Panc1 (cell line): Measurements from ENCODE around the gene PLEKHA7. TPM values are rescaled to one million over a fixed set of nuclear protein-coding genes. Genes with fewer than 3 reads are reported as not detected.

Experiments used
- ATAC-seq: fragments of 200-7000 bp; cut with Tn5 transposase; 2 replicates; pipeline ENCODE4 v1.9.1; 2020; ENCODE audit warnings: mild to moderate bottlenecking, moderate library complexity
- BruUV-seq: library from RNA; stranded (reverse); fragments of 400-500 nt; replicated peaks from 2 replicates; lab custom pipeline; 2021; lab: Mats Ljungman, UMichigan
- CTCF ChIA-PET: fragments of 300-600 bp; sonication (Branson Sonifier 250); formaldehyde crosslinking; loops from one replicate; lab custom pipeline; 2022; ENCODE audit warnings: antibody characterized with exemption; lab: Charles Lee
- POLR2A ChIA-PET: fragments of 300-600 bp; sonication (Branson Sonifier 250); formaldehyde crosslinking; loops from one replicate; lab custom pipeline; 2022; ENCODE audit warnings: antibody characterized with exemption; lab: Charles Lee
- DNase-seq: peaks from one replicate; pipeline ENCODE4 v3.0.0-alpha.2; 2010; ENCODE audit warnings: low read depth, low spot score
- H3K27ac ChIP-seq: 2 replicates; pipeline ENCODE4 v1.5.1; 2011; ENCODE audit warnings: mild to moderate bottlenecking, low read length, inconsistent platforms
- H3K27me3 ChIP-seq: fragments of 200-500 bp; sonication (Bioruptor generic); 2 replicates; pipeline ENCODE4 v1.6.0; 2014; ENCODE audit warnings: low read length, inconsistent platforms; ENCODE audit not compliant: control insufficient read depth, insufficient read depth
- H3K36me3 ChIP-seq: fragments of 200-500 bp; sonication (Bioruptor generic); 2 replicates; pipeline ENCODE4 v1.5.1; 2014; ENCODE audit warnings: inconsistent platforms, mild to moderate bottlenecking, low read length, moderate library complexity; ENCODE audit not compliant: control insufficient read depth, insufficient read depth
- H3K4me1 ChIP-seq: 2 replicates; pipeline ENCODE4 v1.5.1; 2011; ENCODE audit warnings: inconsistent platforms, mild to moderate bottlenecking, low read length, moderate library complexity; ENCODE audit not compliant: control insufficient read depth, insufficient read depth
- H3K4me3 ChIP-seq, 2 experiments: 2 replicates each; pipeline ENCODE4 v1.5.1; 2011 to 2012; ENCODE audit warnings: low read depth in 2 of 2, low read length in 2 of 2, mild to moderate bottlenecking in 2 of 2, inconsistent platforms in 1 of 2, moderate library complexity in 1 of 2
- H3K9me3 ChIP-seq: fragments of 200-500 bp; sonication (Bioruptor generic); 2 replicates; pipeline ENCODE4 v1.5.1; 2014; ENCODE audit warnings: low read depth, mild to moderate bottlenecking, inconsistent platforms, low read length, moderate library complexity; ENCODE audit not compliant: control insufficient read depth, insufficient read depth
- POLR2AphosphoS5 ChIP-seq: IDR thresholded peaks from 2 replicates; pipeline ENCODE4 v1.6.1; 2012; ENCODE audit warnings: mild to moderate bottlenecking, low read depth, low read length, moderate library complexity
- REST ChIP-seq, 2 experiments: IDR thresholded peaks; 2 replicates each; pipeline ENCODE4 v1.6.1; 2011 to 2012; ENCODE audit warnings: low read depth in 2 of 2, control low read depth in 1 of 2, low read length in 1 of 2, mild to moderate bottlenecking in 1 of 2, moderate library complexity in 1 of 2; ENCODE audit not compliant: insufficient read depth in 1 of 2
- SIN3A ChIP-seq: IDR thresholded peaks from 2 replicates; pipeline ENCODE4 v1.6.1; 2012; ENCODE audit warnings: low read depth, mild to moderate bottlenecking, low read length, moderate library complexity, borderline replicate concordance; ENCODE audit not compliant: insufficient read depth
- TCF7L2 ChIP-seq: IDR thresholded peaks from 2 replicates; pipeline ENCODE4 v1.6.1; 2011; ENCODE audit warnings: mild to moderate bottlenecking, low read depth, low read length, inconsistent platforms
- in situ Hi-C: cut with HindIII; loops from 2 replicates; pipeline ENCODE4 v1.10.0; 2016; ENCODE audit warnings: low sequenced_read_pairs, low pct_unique_long_range_greater_than_20kb
- intact Hi-C: fragments of 100-400 bp; cut with micrococcal nuclease; formaldehyde crosslinking; loops from one replicate; pipeline ENCODE4 v1.10.0; 2022; ENCODE audit not compliant: unreplicated experiment
- total RNA-seq: library from RNA; stranded (reverse); gene quantifications from one replicate; pipeline ENCODE4 v1.2.1, GENCODE V29; 2021; ENCODE audit not compliant: unreplicated experiment
- TF ChIP-seq, protein P1 (sequence below): fragments of 450-650 bp; IDR thresholded peaks from 2 replicates; pipeline ENCODE4 v1.5.1; 2017; ENCODE audit warnings: mild to moderate bottlenecking

Gene PLEKHA7
- total RNA-seq, 1 experiment from 2014 or later, result 11.6 TPM

DNA sequence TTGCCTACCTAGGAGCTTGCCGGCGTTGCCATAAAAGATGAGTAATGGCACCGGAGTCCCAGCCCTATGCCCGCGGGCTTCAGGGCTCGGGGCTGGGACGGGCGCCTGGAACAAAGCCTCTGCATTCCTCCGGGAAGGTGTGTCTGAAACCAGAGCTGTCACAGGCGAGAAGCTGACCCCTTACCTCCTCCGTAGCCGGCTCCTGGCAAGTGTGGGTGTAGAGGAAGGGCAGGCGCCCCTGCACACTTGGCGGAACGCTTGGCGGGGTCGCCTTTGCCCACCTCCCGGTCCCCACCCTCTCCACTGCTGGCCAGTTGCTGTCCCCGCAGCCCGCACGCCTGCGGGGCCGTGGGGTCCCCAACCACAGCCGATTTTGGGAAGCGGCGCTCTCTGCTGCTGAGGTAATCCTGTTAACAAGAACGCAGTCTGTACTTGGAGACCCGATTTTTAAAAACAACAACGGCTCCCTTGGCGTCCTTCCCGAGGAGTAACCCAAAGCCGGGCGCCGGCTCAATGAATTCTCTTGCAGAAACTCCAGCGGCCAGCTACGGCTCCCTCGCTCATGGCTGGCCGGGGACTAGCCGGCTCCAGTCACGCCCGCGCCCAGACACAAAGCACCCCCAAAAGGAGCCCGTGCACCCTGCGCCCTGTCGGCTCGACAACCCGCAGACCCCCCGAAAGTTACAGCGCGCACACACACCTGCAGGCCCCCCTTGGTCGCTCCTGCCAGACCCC lies 89.2 kb downstream of the PLEKHA7 start:
- ATAC-seq, result peak; percentile 74
- in situ Hi-C loops, result no loop called here

DNA sequence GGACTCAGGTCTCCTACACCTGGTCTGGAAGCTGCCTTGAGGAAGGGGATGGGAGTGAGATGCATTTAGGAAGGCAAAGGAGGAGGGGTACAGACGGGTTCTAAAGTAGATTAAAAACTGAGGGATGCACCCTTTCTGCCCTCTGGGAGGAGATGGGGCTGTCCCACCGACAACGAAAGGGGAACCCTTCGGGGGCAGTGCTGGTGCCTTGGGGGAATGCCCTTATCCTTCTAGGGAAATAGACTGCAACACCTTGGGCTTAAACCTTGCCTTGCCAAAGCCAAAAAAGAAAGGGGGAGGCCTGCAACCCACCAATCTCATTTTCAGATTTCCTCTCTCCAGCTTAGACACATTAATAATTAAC lies 89.8 kb downstream of the PLEKHA7 start:
- peak overlapping the region in 1 of 2 experiments; percentile 31; a peak in 2 of 4 replicates for H3K4me3 ChIP-seq
- BruUV-seq, result no TSS peak
- no peak overlapping the region for H3K27ac ChIP-seq
- ATAC-seq, result no peak
- peaks cover 10% of the 10 kb centered on the region for H3K27me3 ChIP-seq
- no peak for TF ChIP-seq REST (IDR thresholded peaks at IDR 0.05; ENCODE audit: insufficient read depth in 1 of 2, low read depth in 2 of 2, low read length in 1 of 2)
- no peak for TF ChIP-seq POLR2AphosphoS5
- no peak for DNase-seq
- POLR2A ChIA-PET, result no interaction called here
- H3K36me3 ChIP-seq, result no peaks in the 10 kb centered on the region
- in situ Hi-C loops, result no loop called here
- no peaks in the 10 kb centered on the region for H3K9me3 ChIP-seq
- intact Hi-C loops, result no loop called here
- CTCF ChIA-PET, result no interaction called here
- H3K4me1 ChIP-seq, result peaks cover 6% of the 10 kb centered on the region; the same call in 1 of the 2 replicates

More for the DNA sequence above, 89.2 kb downstream of the PLEKHA7 start:
- no TSS peak for BruUV-seq
- Histone ChIP-seq H3K27ac (no peak overlapping the region), H3K27me3 (peaks cover 10% of the 10 kb centered on the region), H3K4me3 (peak overlapping the region; percentile 31 to 35), H3K4me1 (peaks cover 6% of the 10 kb centered on the region; the same call in 1 of the 2 replicates), H3K9me3 (no peaks in the 10 kb centered on the region), H3K36me3 (no peaks in the 10 kb centered on the region)
- ChIA-PET CTCF (no interaction called here), POLR2A (no interaction called here)
- no peak for DNase-seq
- TF ChIP-seq POLR2AphosphoS5 (no peak), REST (IDR thresholded peaks at IDR 0.05; ENCODE audit: insufficient read depth in 1 of 2, low read depth in 2 of 2, low read length in 1 of 2) (no peak)
- intact Hi-C loops, result no loop called here

DNA sequence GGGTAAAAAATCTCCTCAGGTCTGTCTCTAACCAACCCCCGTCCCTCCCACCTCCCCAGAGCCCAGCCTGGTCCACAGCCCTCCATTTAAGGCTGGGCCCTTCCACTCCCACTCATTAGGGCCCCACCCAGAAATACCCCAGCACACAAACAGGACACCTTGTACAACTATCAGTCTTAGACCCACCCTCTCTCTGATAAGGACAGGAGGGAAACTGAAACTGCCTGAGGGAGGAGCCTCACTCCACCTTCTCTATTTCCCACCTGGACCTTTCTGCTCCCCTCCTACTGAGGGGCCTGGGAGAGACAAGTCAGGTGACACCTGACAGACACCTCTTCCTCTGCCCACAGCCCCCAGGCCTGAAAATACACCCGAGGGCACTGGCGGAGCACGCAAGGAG lies 90.2 kb downstream of the PLEKHA7 start:
- H3K4me3 ChIP-seq, result no peak overlapping the region
- H3K4me1 ChIP-seq, result peaks cover 6% of the 10 kb centered on the region; the same call in 1 of the 2 replicates
- BruUV-seq, result no TSS peak
- ATAC-seq (no peak), DNase-seq (no peak)
- H3K27ac ChIP-seq, result no peak overlapping the region
- CTCF ChIA-PET, result interaction anchor here (0.5 kb wide), 1 partner anchor 144 kb away, joined by 7 read pairs; no protein-coding TSS in a partner anchor
- in situ Hi-C loops (no loop called here), intact Hi-C loops (no loop called here)
- POLR2A ChIA-PET, result no interaction called here
- no peaks in the 10 kb centered on the region for H3K36me3 ChIP-seq
- H3K9me3 ChIP-seq, result no peaks in the 10 kb centered on the region
- H3K27me3 ChIP-seq, result peaks cover 10% of the 10 kb centered on the region
- TF ChIP-seq, protein P1, sequence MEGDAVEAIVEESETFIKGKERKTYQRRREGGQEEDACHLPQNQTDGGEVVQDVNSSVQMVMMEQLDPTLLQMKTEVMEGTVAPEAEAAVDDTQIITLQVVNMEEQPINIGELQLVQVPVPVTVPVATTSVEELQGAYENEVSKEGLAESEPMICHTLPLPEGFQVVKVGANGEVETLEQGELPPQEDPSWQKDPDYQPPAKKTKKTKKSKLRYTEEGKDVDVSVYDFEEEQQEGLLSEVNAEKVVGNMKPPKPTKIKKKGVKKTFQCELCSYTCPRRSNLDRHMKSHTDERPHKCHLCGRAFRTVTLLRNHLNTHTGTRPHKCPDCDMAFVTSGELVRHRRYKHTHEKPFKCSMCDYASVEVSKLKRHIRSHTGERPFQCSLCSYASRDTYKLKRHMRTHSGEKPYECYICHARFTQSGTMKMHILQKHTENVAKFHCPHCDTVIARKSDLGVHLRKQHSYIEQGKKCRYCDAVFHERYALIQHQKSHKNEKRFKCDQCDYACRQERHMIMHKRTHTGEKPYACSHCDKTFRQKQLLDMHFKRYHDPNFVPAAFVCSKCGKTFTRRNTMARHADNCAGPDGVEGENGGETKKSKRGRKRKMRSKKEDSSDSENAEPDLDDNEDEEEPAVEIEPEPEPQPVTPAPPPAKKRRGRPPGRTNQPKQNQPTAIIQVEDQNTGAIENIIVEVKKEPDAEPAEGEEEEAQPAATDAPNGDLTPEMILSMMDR, result no peak
- no peak for TF ChIP-seq POLR2AphosphoS5
- TF ChIP-seq SIN3A, result no peak
- no peak for TF ChIP-seq TCF7L2
